Suprapubic skin (tissue), 4 donors: ENCODE measurements around the gene IL17RC.

Experiments used
- CTCF ChIP-seq, 2 donors: fragments of 200-600 bp in 1 of 2; fragments of 450-650 bp in 1 of 2; sonication (generic) in 1 of 2; IDR thresholded peaks; one replicate each; pipeline ENCODE4 v1.5.1; 2016 to 2019; ENCODE audit warnings: antibody characterized with exemption in 2 of 2, mild to moderate bottlenecking in 1 of 2, moderate library complexity in 1 of 2
- POLR2A ChIP-seq, 2 donors: fragments of 450-650 bp; IDR thresholded peaks; one replicate each; pipeline ENCODE4 v1.6.1; 2017; ENCODE audit warnings: antibody characterized with exemption in 2 of 2, mild to moderate bottlenecking in 2 of 2, moderate library complexity in 2 of 2
- POLR2AphosphoS5 ChIP-seq, 3 donors: sonication (generic); formaldehyde crosslinking; IDR thresholded peaks; one replicate each; pipeline ENCODE4 v1.6.1; 2017; ENCODE audit warnings: antibody characterized with exemption in 3 of 3

GRCh38 chr3:9916346-9916733 lies 558 bp upstream of the IL17RC start:
- no peak for TF ChIP-seq POLR2A (IDR thresholded peaks at IDR 0.05)
- TF ChIP-seq CTCF (IDR thresholded peaks at IDR 0.05), result no peak
- TF ChIP-seq POLR2AphosphoS5 (IDR thresholded peaks at IDR 0.05), result no peak
